SU-DHL-6 (cell line): ENCODE measurements around the gene PTPRG.

Experiments
- H2AFZ ChIP-seq: fragments of 200-600 bp; sonication (generic); 2 replicates; pipeline ENCODE4 v1.6.1; 2014; ENCODE audit warnings: low read depth, mild to moderate bottlenecking, moderate library complexity, mixed read lengths, antibody characterized with exemption, low read length; ENCODE audit not compliant: severe bottlenecking
- H3F3A ChIP-seq: fragments of 200-600 bp; shearing (Covaris generic); 2 replicates; pipeline ENCODE4 v1.6.0; 2016; ENCODE audit warnings: antibody characterized with exemption, mild to moderate bottlenecking; ENCODE audit not compliant: insufficient read depth
- H3K27ac ChIP-seq: fragments of 200-600 bp; sonication (generic); 2 replicates; pipeline ENCODE4 v1.5.1; 2016; ENCODE audit warnings: low read depth, mild to moderate bottlenecking, low read length, moderate library complexity, mixed read lengths
- H3K27me3 ChIP-seq: fragments of 200-600 bp; sonication (generic), shearing (Covaris generic); 2 replicates; pipeline ENCODE4 v1.6.0; 2014; ENCODE audit warnings: mild to moderate bottlenecking, low read length
- H3K36me3 ChIP-seq: fragments of 200-600 bp; sonication (generic); 2 replicates; pipeline ENCODE4 v1.6.1; 2014; ENCODE audit warnings: mild to moderate bottlenecking, low read length, mixed read lengths
- H3K4me2 ChIP-seq: fragments of 300-600, 200-600 bp; shearing (Covaris generic), sonication (generic); 2 replicates; pipeline ENCODE4 v1.6.0; 2014; ENCODE audit warnings: low read length, low read depth, mild to moderate bottlenecking; ENCODE audit not compliant: poor library complexity, severe bottlenecking
- H3K4me3 ChIP-seq: fragments of 200-600 bp; sonication (generic); 2 replicates; pipeline ENCODE4 v1.5.1; 2014; ENCODE audit warnings: antibody characterized with exemption, low read length, mild to moderate bottlenecking, mixed read lengths; ENCODE audit not compliant: insufficient read depth, poor library complexity, severe bottlenecking
- H3K79me2 ChIP-seq: fragments of 200-600 bp; sonication (generic); 2 replicates; pipeline ENCODE4 v1.6.1; 2014; ENCODE audit warnings: mild to moderate bottlenecking, low read length, moderate library complexity; ENCODE audit not compliant: insufficient read depth
- H3K9ac ChIP-seq: fragments of 200-600 bp; sonication (generic); 2 replicates; pipeline ENCODE4 v1.7.0; 2014; ENCODE audit warnings: mild to moderate bottlenecking, low read length
- H3K9me2 ChIP-seq: fragments of 200-600 bp; sonication (generic); replicated peaks from 2 replicates; pipeline ENCODE4 v1.6.1; 2014; ENCODE audit warnings: low read length; ENCODE audit not compliant: insufficient read depth
- H3K9me3 ChIP-seq: fragments of 200-600 bp; sonication (generic); 2 replicates; pipeline ENCODE4 v1.6.1; 2014; ENCODE audit warnings: low read length, mixed read lengths; ENCODE audit not compliant: insufficient read depth
- H4K20me1 ChIP-seq: fragments of 200-600 bp; sonication (generic); 2 replicates; pipeline ENCODE4 v1.6.1; 2014; ENCODE audit warnings: low read depth, mild to moderate bottlenecking, antibody characterized with exemption, low read length, moderate library complexity, mixed read lengths
- CTCF ChIP-seq: fragments of 200-600 bp; sonication (generic); IDR thresholded peaks from one replicate; pipeline ENCODE4 v1.5.1; 2017; ENCODE audit warnings: antibody characterized with exemption, mild to moderate bottlenecking, low read length, moderate library complexity; ENCODE audit not compliant: insufficient read depth, poor library complexity, severe bottlenecking
- EZH2phosphoT487 ChIP-seq: fragments of 200-600 bp; sonication (generic), shearing (Covaris generic); conservative IDR thresholded peaks from 2 replicates; pipeline ENCODE4 v1.6.1; 2018; ENCODE audit warnings: mild to moderate bottlenecking, antibody characterized with exemption, low read length, moderate library complexity, mixed read lengths

The PTPRG gene

GRCh38 chr3:62220616-62221015, 659.2 kb downstream of the PTPRG start:
- TF ChIP-seq EZH2phosphoT487 (no peak), CTCF (no peak)
- Histone ChIP-seq H4K20me1 (no peaks in the 10 kb centered on the region), H3K4me2 (no peak overlapping the region), H3K4me3 (no peak overlapping the region), H3K36me3 (no peaks in the 10 kb centered on the region), H3K27me3 (no peaks in the 10 kb centered on the region), H3K27ac (no peak overlapping the region), H2AFZ (no peak overlapping the region), H3K9ac (no peak overlapping the region), H3K9me3 (no peaks in the 10 kb centered on the region), H3F3A (no peaks in the 10 kb centered on the region), H3K9me2 (no peaks in the 10 kb centered on the region), H3K79me2 (no peaks in the 10 kb centered on the region)

GRCh38 chr3:62225051-62225450, 663.7 kb downstream of the PTPRG start:
- H3K27me3 ChIP-seq = no peaks in the 10 kb centered on the region
- no peak overlapping the region for H3K4me2 ChIP-seq
- no peaks in the 10 kb centered on the region for H4K20me1 ChIP-seq
- H3K27ac ChIP-seq = no peak overlapping the region
- H3K9me2 ChIP-seq = no peaks in the 10 kb centered on the region
- H3K4me3 ChIP-seq = no peak overlapping the region
- TF ChIP-seq CTCF (no peak), EZH2phosphoT487 (no peak)
- H3K9ac ChIP-seq = no peak overlapping the region
- H3K36me3 ChIP-seq = no peaks in the 10 kb centered on the region
- no peak overlapping the region for H2AFZ ChIP-seq
- no peaks in the 10 kb centered on the region for H3K79me2 ChIP-seq
- H3F3A ChIP-seq = no peaks in the 10 kb centered on the region
- H3K9me3 ChIP-seq = no peaks in the 10 kb centered on the region

- H3K9me3 ChIP-seq = no peaks in the 10 kb centered on the region
- no peak overlapping the region for H3K4me3 ChIP-seq
- no peaks in the 10 kb centered on the region for H3K9me2 ChIP-seq
- no peaks in the 10 kb centered on the region for H3K27me3 ChIP-seq
- H4K20me1 ChIP-seq = no peaks in the 10 kb centered on the region
- H3K9ac ChIP-seq = no peak overlapping the region
- no peaks in the 10 kb centered on the region for H3K36me3 ChIP-seq
- no peaks in the 10 kb centered on the region for H3F3A ChIP-seq
- TF ChIP-seq CTCF = no peak
- no peak for TF ChIP-seq EZH2phosphoT487
- no peaks in the 10 kb centered on the region for H3K79me2 ChIP-seq
- H3K27ac ChIP-seq = no peak overlapping the region
- H3K4me2 ChIP-seq = no peak overlapping the region
- no peak overlapping the region for H2AFZ ChIP-seq
Observed at GRCh38 chr3:62226601-62227339, 665.4 kb downstream of the PTPRG start.
